Brain microvascular endothelial cell (primary cell): ENCODE results near the gene FAM171A1.

ENCODE experiments used
- DNase-seq: peaks from one replicate; pipeline ENCODE4 v3.0.0-alpha.2; 2020
- H3K27ac ChIP-seq: fragments of 250-450 bp; sonication (Bioruptor Pico); 2 replicates; pipeline ENCODE4 v1.5.1; 2020; ENCODE audit warnings: mild to moderate bottlenecking, moderate library complexity
- H3K27me3 ChIP-seq: fragments of 250-450 bp; sonication (Bioruptor Pico); replicated peaks from 2 replicates; pipeline ENCODE4 v1.5.1; 2020; ENCODE audit warnings: mild to moderate bottlenecking
- H3K36me3 ChIP-seq: fragments of 250-450 bp; sonication (Bioruptor Pico); replicated peaks from 2 replicates; pipeline ENCODE4 v1.5.1; 2020; ENCODE audit warnings: mild to moderate bottlenecking
- H3K4me3 ChIP-seq: 2 replicates; pipeline ENCODE4 v1.5.1; 2011; ENCODE audit warnings: low read depth, mild to moderate bottlenecking, control low read depth, low read length, moderate library complexity
- CTCF ChIP-seq: IDR thresholded peaks from 2 replicates; pipeline ENCODE4 v1.5.1; 2011; ENCODE audit warnings: low read depth, mild to moderate bottlenecking, moderate library complexity, low read length, control low read depth, inconsistent platforms; ENCODE audit errors: missing control alignments
- in situ Hi-C: cut with HindIII; loops from 2 replicates; pipeline ENCODE4 v1.10.0; 2017; ENCODE audit warnings: low sequenced_read_pairs, low pct_ligation_motif_present

The FAM171A1 gene

GRCh38 chr10:15265558-15265957, 105.5 kb downstream of the FAM171A1 start:
- H3K36me3 ChIP-seq = peaks cover 2% of the 10 kb centered on the region
- H3K27me3 ChIP-seq = no peaks in the 10 kb centered on the region
- no peak for DNase-seq
- no peak overlapping the region for H3K27ac ChIP-seq
- no peak overlapping the region for H3K4me3 ChIP-seq
- in situ Hi-C loops = no loop called here
- TF ChIP-seq CTCF = no peak

GRCh38 chr10:15265056-15265455, 106.0 kb downstream of the FAM171A1 start:
- Histone ChIP-seq H3K36me3 (peaks cover 2% of the 10 kb centered on the region), H3K27me3 (no peaks in the 10 kb centered on the region), H3K27ac (no peak overlapping the region), H3K4me3 (no peak overlapping the region)
- no peak for DNase-seq
- no peak for TF ChIP-seq CTCF
- in situ Hi-C loops = no loop called here

- no peak for TF ChIP-seq CTCF
- no peaks in the 10 kb centered on the region for H3K36me3 ChIP-seq
- no peak overlapping the region for H3K4me3 ChIP-seq
- no peak for DNase-seq
- no peaks in the 10 kb centered on the region for H3K27me3 ChIP-seq
- no peak overlapping the region for H3K27ac ChIP-seq
- in situ Hi-C loops = no loop called here
Observed at GRCh38 chr10:15263657-15264323, 107.3 kb downstream of the FAM171A1 start.

- Histone ChIP-seq H3K27me3 (no peaks in the 10 kb centered on the region), H3K27ac (no peak overlapping the region), H3K36me3 (no peaks in the 10 kb centered on the region), H3K4me3 (no peak overlapping the region)
- DNase-seq = no peak
- peak; percentile 52 for TF ChIP-seq CTCF
- in situ Hi-C loops = no loop called here
Observed at GRCh38 chr10:15262036-15262713, 108.9 kb downstream of the FAM171A1 start.

GRCh38 chr10:15259136-15259535, 112.0 kb downstream of the FAM171A1 start:
- no peak for DNase-seq
- Histone ChIP-seq H3K36me3 (no peaks in the 10 kb centered on the region), H3K4me3 (no peak overlapping the region), H3K27ac (no peak overlapping the region), H3K27me3 (no peaks in the 10 kb centered on the region)
- in situ Hi-C loops = no loop called here
- TF ChIP-seq CTCF = no peak
